Measurements from ENCODE around the gene FCGR1A. TPM values are rescaled to one million over a fixed set of nuclear protein-coding genes. Genes with fewer than 3 reads are reported as not detected.
"Not testable (repeated sequence)": the region's sequence is repeated elsewhere in the genome, so short reads cannot be mapped to it uniquely, and the experiment has no call there.

The FCGR1A gene
- total and polyA plus RNA-seq, 4 donors = 12.5 to 45.0 (median 20.5) TPM

GRCh38 chr1:149748144-149748500, 34.4 kb upstream of the FCGR1A start:
- H3K4me3 ChIP-seq (ENCODE audit: low read length in 2 of 2); H3K27ac ChIP-seq (ENCODE audit: low read depth in 1 of 2, low read length in 2 of 2); ATAC-seq (ENCODE audit: low FRiP score); DNase-seq; H3K27me3 ChIP-seq (ENCODE audit: control insufficient read depth in 1 of 2, insufficient read depth in 2 of 2, low read length in 1 of 2); H3K4me1 ChIP-seq (ENCODE audit: control insufficient read depth in 1 of 2, insufficient read depth in 2 of 2, low read length in 2 of 2); intact Hi-C loops (cut with DNase I); H3K9me3 ChIP-seq (ENCODE audit: control insufficient read depth, low read length); H3K36me3 ChIP-seq (ENCODE audit: control insufficient read depth in 1 of 2, insufficient read depth in 2 of 2, low read length in 1 of 2): not testable (repeated sequence)
- 50 to 52% methylated on average over 7 to 8 of the region's 8 CpGs for WGBS, 2 donors

DNA sequence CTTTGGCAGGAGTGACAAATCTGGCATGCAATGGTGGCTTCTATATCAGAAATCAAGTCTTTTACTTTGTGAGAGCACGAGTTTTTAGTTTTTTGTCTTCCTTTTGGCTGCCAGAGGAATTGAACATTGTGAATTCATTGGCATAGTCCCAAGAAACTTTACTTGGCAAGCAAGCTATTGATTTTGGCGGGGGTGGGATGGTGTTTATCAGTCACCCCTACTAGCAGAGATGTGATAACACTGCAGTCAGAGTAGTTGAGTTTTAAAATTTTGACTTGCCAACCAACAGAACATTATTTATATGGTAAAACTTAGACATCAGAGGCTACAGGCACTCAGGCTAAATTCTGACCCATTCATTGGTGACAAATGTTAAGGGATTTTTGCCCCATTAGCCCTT, 31.9 kb upstream of the FCGR1A start:
- H3K36me3 ChIP-seq (ENCODE audit: control insufficient read depth in 1 of 2, insufficient read depth in 2 of 2, low read length in 1 of 2); H3K27ac ChIP-seq (ENCODE audit: low read depth in 1 of 2, low read length in 2 of 2); intact Hi-C loops (cut with DNase I); H3K27me3 ChIP-seq (ENCODE audit: control insufficient read depth in 1 of 2, insufficient read depth in 2 of 2, low read length in 1 of 2); DNase-seq; H3K9me3 ChIP-seq (ENCODE audit: control insufficient read depth, low read length); H3K4me3 ChIP-seq (ENCODE audit: low read length in 2 of 2); ATAC-seq (ENCODE audit: low FRiP score); H3K4me1 ChIP-seq (ENCODE audit: control insufficient read depth in 1 of 2, insufficient read depth in 2 of 2, low read length in 2 of 2): not testable (repeated sequence)
- 4 to 13% methylated on average over 1 of the region's 2 CpGs for WGBS, 2 donors

DNA sequence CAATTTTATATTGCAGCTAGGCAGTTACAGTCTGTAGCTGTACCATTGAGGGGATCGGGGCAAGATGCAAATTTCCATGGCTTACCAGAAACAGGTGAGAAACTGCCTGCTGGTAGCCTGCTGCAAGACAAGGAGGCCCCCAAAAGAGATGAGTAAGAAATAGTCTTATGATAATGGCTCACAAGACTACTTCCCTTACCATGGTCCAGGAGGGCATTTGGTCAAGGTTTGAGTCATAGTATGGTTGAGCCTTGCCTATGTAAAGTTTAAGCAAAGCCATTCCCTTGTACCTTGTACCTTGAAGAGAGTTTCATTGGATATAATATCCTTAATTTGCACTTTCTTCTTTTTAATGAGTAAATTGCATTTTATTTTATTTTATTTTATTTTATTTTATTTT, 30.3 kb upstream of the FCGR1A start:
- H3K36me3 ChIP-seq (ENCODE audit: control insufficient read depth in 1 of 2, insufficient read depth in 2 of 2, low read length in 1 of 2); H3K4me3 ChIP-seq (ENCODE audit: low read length in 2 of 2); DNase-seq; H3K27me3 ChIP-seq (ENCODE audit: control insufficient read depth in 1 of 2, insufficient read depth in 2 of 2, low read length in 1 of 2); H3K27ac ChIP-seq (ENCODE audit: low read depth in 1 of 2, low read length in 2 of 2); H3K4me1 ChIP-seq (ENCODE audit: control insufficient read depth in 1 of 2, insufficient read depth in 2 of 2, low read length in 2 of 2); ATAC-seq (ENCODE audit: low FRiP score); H3K9me3 ChIP-seq (ENCODE audit: control insufficient read depth, low read length); intact Hi-C loops (cut with DNase I): not testable (repeated sequence)
- 97 to 100% methylated on average over 1 of the region's 1 CpG for WGBS, 2 donors

DNA sequence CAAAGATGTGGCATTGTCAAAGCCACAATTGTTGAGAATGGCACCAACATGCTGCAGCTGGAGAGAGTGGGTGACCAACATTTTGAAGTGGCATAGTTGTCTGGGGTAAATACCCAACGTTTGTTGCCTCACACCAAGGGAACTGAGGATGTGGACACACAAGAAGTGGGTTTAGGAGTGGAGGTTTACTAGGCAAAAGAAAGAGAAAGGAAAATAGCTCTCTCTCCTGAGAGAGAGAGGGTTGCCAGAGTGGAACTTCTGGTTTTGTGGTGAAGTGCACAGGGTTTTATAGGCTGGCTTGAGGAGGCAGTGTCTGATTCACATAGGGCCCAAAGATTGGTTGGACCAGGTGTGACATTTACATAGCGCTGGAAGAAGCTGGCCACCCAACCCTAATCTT, 29.0 kb upstream of the FCGR1A start:
- intact Hi-C loops (cut with DNase I); H3K9me3 ChIP-seq (ENCODE audit: control insufficient read depth, low read length); H3K27me3 ChIP-seq (ENCODE audit: control insufficient read depth in 1 of 2, insufficient read depth in 2 of 2, low read length in 1 of 2); H3K36me3 ChIP-seq (ENCODE audit: control insufficient read depth in 1 of 2, insufficient read depth in 2 of 2, low read length in 1 of 2); DNase-seq; H3K4me3 ChIP-seq (ENCODE audit: low read length in 2 of 2); H3K4me1 ChIP-seq (ENCODE audit: control insufficient read depth in 1 of 2, insufficient read depth in 2 of 2, low read length in 2 of 2); H3K27ac ChIP-seq (ENCODE audit: low read depth in 1 of 2, low read length in 2 of 2); ATAC-seq (ENCODE audit: low FRiP score): not testable (repeated sequence)
- WGBS, 2 donors = 77 to 78% methylated on average over 1 of the region's 2 CpGs

DNA sequence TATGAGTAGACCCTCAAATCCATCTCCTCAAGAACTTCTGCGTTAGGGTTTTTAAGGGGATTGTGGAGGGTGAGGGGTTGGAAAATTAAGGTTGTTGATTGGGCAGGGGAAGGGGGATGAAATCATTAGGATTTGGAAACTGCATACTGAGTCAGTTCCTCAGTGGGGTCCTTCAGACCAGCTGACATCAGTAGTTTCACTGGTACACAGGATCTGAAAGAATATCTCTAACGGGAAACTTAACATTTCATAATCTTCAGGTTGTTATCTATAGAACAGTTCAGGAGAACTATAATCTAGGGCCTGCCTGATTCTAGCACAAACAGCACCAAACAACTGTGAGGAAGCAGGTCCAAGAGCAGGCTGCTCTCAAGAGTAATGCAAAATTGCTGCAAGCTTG, 27.2 kb upstream of the FCGR1A start:
- H3K9me3 ChIP-seq (ENCODE audit: control insufficient read depth, low read length); intact Hi-C loops (cut with DNase I); DNase-seq; H3K27me3 ChIP-seq (ENCODE audit: control insufficient read depth in 1 of 2, insufficient read depth in 2 of 2, low read length in 1 of 2); H3K4me3 ChIP-seq (ENCODE audit: low read length in 2 of 2); ATAC-seq (ENCODE audit: low FRiP score); H3K27ac ChIP-seq (ENCODE audit: low read depth in 1 of 2, low read length in 2 of 2); H3K4me1 ChIP-seq (ENCODE audit: control insufficient read depth in 1 of 2, insufficient read depth in 2 of 2, low read length in 2 of 2); H3K36me3 ChIP-seq (ENCODE audit: control insufficient read depth in 1 of 2, insufficient read depth in 2 of 2, low read length in 1 of 2): not testable (repeated sequence)
- WGBS, 2 donors = 73 to 87% methylated on average over 2 of the region's 2 CpGs

- DNase-seq; H3K36me3 ChIP-seq (ENCODE audit: control insufficient read depth in 1 of 2, insufficient read depth in 2 of 2, low read length in 1 of 2); H3K4me1 ChIP-seq (ENCODE audit: control insufficient read depth in 1 of 2, insufficient read depth in 2 of 2, low read length in 2 of 2); ATAC-seq (ENCODE audit: low FRiP score); intact Hi-C loops (cut with DNase I); H3K27ac ChIP-seq (ENCODE audit: low read depth in 1 of 2, low read length in 2 of 2); H3K9me3 ChIP-seq (ENCODE audit: control insufficient read depth, low read length); H3K27me3 ChIP-seq (ENCODE audit: control insufficient read depth in 1 of 2, insufficient read depth in 2 of 2, low read length in 1 of 2); H3K4me3 ChIP-seq (ENCODE audit: low read length in 2 of 2): not testable (repeated sequence)
- WGBS, 2 donors = 92% methylated on average over 2 of the region's 2 CpGs
Measured at GRCh38 chr1:149762294-149762693, 20.2 kb upstream of the FCGR1A start.

- 86 to 100% methylated on average over 1 of the region's 1 CpG for WGBS, 2 donors
- H3K4me3 ChIP-seq (ENCODE audit: low read length in 2 of 2); H3K9me3 ChIP-seq (ENCODE audit: control insufficient read depth, low read length); H3K27me3 ChIP-seq (ENCODE audit: control insufficient read depth in 1 of 2, insufficient read depth in 2 of 2, low read length in 1 of 2); ATAC-seq (ENCODE audit: low FRiP score); DNase-seq; intact Hi-C loops (cut with DNase I); H3K27ac ChIP-seq (ENCODE audit: low read depth in 1 of 2, low read length in 2 of 2); H3K4me1 ChIP-seq (ENCODE audit: control insufficient read depth in 1 of 2, insufficient read depth in 2 of 2, low read length in 2 of 2); H3K36me3 ChIP-seq (ENCODE audit: control insufficient read depth in 1 of 2, insufficient read depth in 2 of 2, low read length in 1 of 2): not testable (repeated sequence)
Measured at GRCh38 chr1:149764087-149764800, 18.2 kb upstream of the FCGR1A start.

DNA sequence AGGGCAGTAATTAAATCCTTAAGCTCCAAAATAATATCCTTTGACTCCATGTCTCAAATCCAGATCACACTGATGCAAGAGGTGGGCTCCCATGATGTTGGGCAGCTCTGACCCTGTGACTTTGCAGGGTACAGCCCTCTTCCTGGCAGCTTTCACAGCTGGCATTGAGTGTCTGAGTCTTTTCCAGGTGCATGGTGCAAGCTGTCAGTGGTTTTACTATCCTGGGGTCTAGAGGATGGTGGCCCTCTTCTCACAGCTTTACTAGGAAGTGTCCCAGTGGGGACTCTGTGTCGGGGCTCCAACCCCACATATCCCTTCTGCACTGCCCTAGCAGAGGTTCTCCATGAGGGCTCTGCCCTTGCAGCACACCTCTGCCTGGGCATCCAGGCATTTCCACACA, 16.3 kb upstream of the FCGR1A start:
- WGBS, 2 donors = 83 to 93% methylated on average over 1 of the region's 1 CpG
- H3K36me3 ChIP-seq (ENCODE audit: control insufficient read depth in 1 of 2, insufficient read depth in 2 of 2, low read length in 1 of 2); intact Hi-C loops (cut with DNase I); DNase-seq; H3K27ac ChIP-seq (ENCODE audit: low read depth in 1 of 2, low read length in 2 of 2); H3K9me3 ChIP-seq (ENCODE audit: control insufficient read depth, low read length); H3K4me3 ChIP-seq (ENCODE audit: low read length in 2 of 2); H3K27me3 ChIP-seq (ENCODE audit: control insufficient read depth in 1 of 2, insufficient read depth in 2 of 2, low read length in 1 of 2); ATAC-seq (ENCODE audit: low FRiP score); H3K4me1 ChIP-seq (ENCODE audit: control insufficient read depth in 1 of 2, insufficient read depth in 2 of 2, low read length in 2 of 2): not testable (repeated sequence)

DNA sequence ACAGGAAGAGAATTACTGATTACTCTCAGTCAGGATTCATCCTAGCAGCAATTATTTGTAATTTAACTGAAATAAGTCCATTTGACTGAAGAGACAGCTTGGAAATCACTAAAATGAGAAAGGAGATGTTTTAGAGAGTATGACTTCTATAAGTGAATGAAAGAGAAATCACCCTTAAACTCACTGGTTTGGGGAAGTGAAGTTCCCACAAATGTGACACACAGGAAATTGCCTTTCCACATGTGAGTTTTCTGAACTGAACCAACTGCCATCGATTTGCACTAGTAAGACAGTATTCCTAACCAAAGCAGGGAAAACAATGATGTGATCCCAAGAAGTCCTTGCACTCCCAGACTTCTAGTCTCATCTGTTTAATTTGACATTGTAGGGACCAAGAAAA, 13.3 kb upstream of the FCGR1A start:
- WGBS, 2 donors = no CpG with 5 or more reads among the region's 1 CpG
- H3K4me1 ChIP-seq (ENCODE audit: control insufficient read depth in 1 of 2, insufficient read depth in 2 of 2, low read length in 2 of 2); intact Hi-C loops (cut with DNase I); H3K9me3 ChIP-seq (ENCODE audit: control insufficient read depth, low read length); H3K36me3 ChIP-seq (ENCODE audit: control insufficient read depth in 1 of 2, insufficient read depth in 2 of 2, low read length in 1 of 2); H3K27ac ChIP-seq (ENCODE audit: low read depth in 1 of 2, low read length in 2 of 2); DNase-seq; H3K4me3 ChIP-seq (ENCODE audit: low read length in 2 of 2); H3K27me3 ChIP-seq (ENCODE audit: control insufficient read depth in 1 of 2, insufficient read depth in 2 of 2, low read length in 1 of 2); ATAC-seq (ENCODE audit: low FRiP score): not testable (repeated sequence)
